ENCODE measurements around the gene MARVELD1. TPM values are rescaled to one million over a fixed set of nuclear protein-coding genes. Genes with fewer than 3 reads are reported as not detected.

The MARVELD1 gene
- total and polyA plus RNA-seq, 2 of the 8 experiments (the other 6 are each of a cell fraction or from before 2014, with no cell fraction given) = 28.1 to 37.3 TPM

GRCh38 chr10:97734021-97734420 lies 20.5 kb downstream of the MARVELD1 start:
- H2BK120ac ChIP-seq (replicated peaks; ENCODE audit: low read depth, low read length) = no peak overlapping the region
- H3K27ac ChIP-seq (ENCODE audit: low read depth, low read length) = no peak overlapping the region
- FAIRE-seq (no peak), DNase-seq (ENCODE audit: low read depth in 1 of 2, low spot score in 2 of 2) (no peak)
- no peak overlapping the region for H3K56ac ChIP-seq (replicated peaks; ENCODE audit: insufficient read length, low read depth, low read length)
- H3K27me3 ChIP-seq (replicated peaks in 1 of 4; ENCODE audit: control insufficient read depth in 3 of 4, extremely low read depth in 1 of 4, insufficient read depth in 3 of 4, low read length in 3 of 4) = peaks cover 12 to 21% (median 17%) of the 10 kb centered on the region in 4 experiments
- H3K4me2 ChIP-seq (ENCODE audit: insufficient read depth in 1 of 2, low read depth in 2 of 2, low read length in 2 of 2) = no peak overlapping the region
- H3K4me1 ChIP-seq (replicated peaks in 1 of 4; ENCODE audit: control insufficient read depth in 3 of 4, insufficient read depth in 4 of 4, low read length in 3 of 4) = peaks cover 0 to 6% (median 3%) of the 10 kb centered on the region in 4 experiments; a peak in 5 of 7 replicates
- H3K23ac ChIP-seq (ENCODE audit: insufficient read length) = no peak overlapping the region
- no peak overlapping the region for H3K14ac ChIP-seq (ENCODE audit: insufficient read length)
- no peak overlapping the region for H2BK15ac ChIP-seq (ENCODE audit: low read length)
- no peak overlapping the region for H2BK5ac ChIP-seq (ENCODE audit: low read depth, low read length)
- peaks cover 9% of the 10 kb centered on the region for H3K23me2 ChIP-seq (ENCODE audit: low read depth, low read length)
- no peak overlapping the region for H3K9ac ChIP-seq (replicated peaks in 1 of 4; ENCODE audit: extremely low read depth in 1 of 4, low read depth in 3 of 4, low read length in 3 of 4)
- H4K20me1 ChIP-seq (replicated peaks in 1 of 2; ENCODE audit: control insufficient read depth in 1 of 2, insufficient read depth in 2 of 2, low read length in 2 of 2) = peaks cover 4 to 5% of the 10 kb centered on the region in 2 experiments
- H4K5ac ChIP-seq (ENCODE audit: insufficient read length, low read depth, low read length) = no peak overlapping the region
- ChIA-PET POLR2A (ENCODE audit: partially characterized antibody) (interaction anchor here (1.0 to 15.1 kb wide), 3 partner anchors 21 to 57 kb away, joined by 3 to 234 read pairs (median 3); partner anchors contain the start of gene MARVELD1), CTCF (ENCODE audit: partially characterized antibody) (interaction anchor here (0.6 to 15.1 kb wide), 9 partner anchors 11 to 349 kb away, joined by 3 to 773 read pairs (median 7); partner anchors contain the start of genes AVPI1 and MARVELD1)
- peaks cover 2 to 4% (median 2%) of the 10 kb centered on the region in 4 experiments; a peak in 6 of 8 replicates for H3K36me3 ChIP-seq (ENCODE audit: control insufficient read depth in 2 of 4, insufficient read depth in 4 of 4, low read length in 3 of 4)
- peaks cover 10% of the 10 kb centered on the region for H3K79me1 ChIP-seq (ENCODE audit: low read depth, low read length)
- peaks cover 4 to 16% of the 10 kb centered on the region in 2 experiments; a peak in 3 of 4 replicates for H3K79me2 ChIP-seq (ENCODE audit: control insufficient read depth in 1 of 2, insufficient read depth in 2 of 2, low read length in 2 of 2)
- no peak overlapping the region for H2BK20ac ChIP-seq (ENCODE audit: low read length)
- no peak overlapping the region for H2BK12ac ChIP-seq (ENCODE audit: low read depth, low read length)
- no peak overlapping the region for H3K4me3 ChIP-seq (ENCODE audit: extremely low read depth in 1 of 4, insufficient read depth in 2 of 4, low read depth in 3 of 4, low read length in 4 of 4)
- no peak overlapping the region for H2AK5ac ChIP-seq (ENCODE audit: low read depth, low read length)
- H3K4ac ChIP-seq (replicated peaks; ENCODE audit: insufficient read length, low read depth, low read length) = no peak overlapping the region
- peaks cover 6 to 7% of the 10 kb centered on the region in 2 experiments for H3K9me3 ChIP-seq (ENCODE audit: insufficient read depth in 2 of 2, low read depth in 1 of 2, low read length in 1 of 2)
- no peak overlapping the region for H2AFZ ChIP-seq (ENCODE audit: low read length)
- WGBS, 2 experiments (ENCODE audit: extremely low coverage in 1 of 2, insufficient coverage in 1 of 2, insufficient read length in 1 of 2, insufficient replicate concordance in 2 of 2, low coverage in 1 of 2, low lambda C conversion rate in 2 of 2, missing lambda C conversion rate in 1 of 2) = 80% methylated on average over 6 of the region's 6 CpGs; no CpG with 5 or more reads in 1 of the 2 experiments
- no peak overlapping the region for H4K91ac ChIP-seq (replicated peaks; ENCODE audit: insufficient read length, low read length)
- H3K18ac ChIP-seq (ENCODE audit: extremely low read depth, low read length) = no peak overlapping the region
- H4K8ac ChIP-seq (ENCODE audit: extremely low read depth, insufficient read depth, low read length) = no peak overlapping the region
- TF ChIP-seq SIX5 (IDR thresholded peaks at IDR 0.05; ENCODE audit: low read depth, low read length) = no peak
- TF ChIP-seq MAFK (IDR thresholded peaks at IDR 0.05; ENCODE audit: low read depth, low read length) = no peak
- TF ChIP-seq ATF2 (IDR thresholded peaks at IDR 0.05; ENCODE audit: low read length) = no peak
